NCI-H2107 (cell line): ENCODE data around the gene CCDC178.
"Not testable (repeated sequence)": the region's sequence is repeated elsewhere in the genome, so short reads cannot be mapped to it uniquely, and the experiment has no call there.

Source experiments
- DNase-seq: peaks from one replicate; lab custom pipeline; 2025; lab: John Stamatoyannopoulos, UW

Gene CCDC178

DNA sequence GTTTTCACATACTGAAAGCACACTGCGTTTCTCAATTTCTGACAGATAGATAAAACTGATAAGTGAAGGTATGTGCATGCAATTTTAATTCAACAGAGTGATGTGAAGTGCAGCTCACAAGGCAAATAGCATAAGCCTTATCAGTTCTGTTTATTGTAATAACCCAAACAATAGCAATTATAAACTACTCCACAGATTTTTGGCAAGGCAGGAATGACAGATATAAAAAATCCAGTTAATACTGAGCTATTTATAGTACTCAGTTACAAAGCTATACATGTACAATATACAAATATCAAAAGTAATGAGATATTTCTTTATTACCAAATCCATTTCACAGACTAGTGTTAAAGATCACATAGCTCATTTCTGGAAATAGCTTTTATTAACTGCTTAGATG, 456.8 kb downstream of the CCDC178 start:
- no peak for DNase-seq

DNA sequence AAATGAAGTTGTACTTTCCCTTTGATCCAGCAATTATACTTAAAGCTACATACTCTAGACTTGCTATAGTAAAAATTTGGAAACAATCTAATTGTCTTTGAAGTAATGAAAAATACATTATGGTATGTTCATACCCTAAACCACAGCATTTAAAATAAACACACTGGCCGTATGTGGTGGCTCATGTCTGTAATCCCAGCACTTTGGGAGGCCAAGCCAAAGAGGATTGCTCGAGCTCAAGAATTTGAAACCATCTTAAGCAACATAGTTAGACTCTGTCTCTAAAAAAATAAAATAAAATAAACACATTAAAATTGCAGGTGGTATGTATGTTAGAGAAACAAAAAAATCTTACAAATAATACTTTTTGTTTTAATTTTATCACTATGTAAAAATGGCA, 459.6 kb downstream of the CCDC178 start:
- no peak for DNase-seq

DNA sequence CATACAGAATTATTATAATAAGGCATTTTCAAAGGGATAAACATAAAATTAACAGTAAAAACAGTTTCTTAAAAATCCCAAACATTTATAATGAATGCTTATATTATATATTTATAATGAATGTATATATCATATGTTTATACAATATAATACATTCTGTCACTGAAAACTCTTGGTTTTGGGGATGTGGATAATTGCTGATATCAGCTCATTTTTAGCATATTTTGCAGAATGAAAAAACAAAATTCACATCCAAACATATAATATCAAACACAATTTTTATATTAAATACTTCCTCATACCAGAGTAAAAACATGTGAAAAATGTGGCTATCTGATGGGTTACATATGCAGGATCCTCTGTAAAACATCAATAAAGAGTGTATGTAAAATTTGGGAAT, 465.0 kb downstream of the CCDC178 start:
- no peak for DNase-seq

DNA sequence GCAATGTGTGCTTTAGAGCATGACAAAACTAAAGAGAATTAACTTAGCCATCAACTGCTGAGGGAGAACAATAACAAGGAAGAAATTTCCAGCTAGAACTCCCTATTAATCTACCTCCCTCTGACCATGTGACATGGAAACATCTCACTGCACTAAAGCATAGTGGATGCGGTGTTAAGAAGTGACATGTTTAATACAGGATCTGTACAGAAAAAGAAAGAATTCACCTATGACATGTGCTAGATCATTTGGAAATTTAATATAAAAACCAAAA, 465.4 kb downstream of the CCDC178 start:
- no peak for DNase-seq

DNA sequence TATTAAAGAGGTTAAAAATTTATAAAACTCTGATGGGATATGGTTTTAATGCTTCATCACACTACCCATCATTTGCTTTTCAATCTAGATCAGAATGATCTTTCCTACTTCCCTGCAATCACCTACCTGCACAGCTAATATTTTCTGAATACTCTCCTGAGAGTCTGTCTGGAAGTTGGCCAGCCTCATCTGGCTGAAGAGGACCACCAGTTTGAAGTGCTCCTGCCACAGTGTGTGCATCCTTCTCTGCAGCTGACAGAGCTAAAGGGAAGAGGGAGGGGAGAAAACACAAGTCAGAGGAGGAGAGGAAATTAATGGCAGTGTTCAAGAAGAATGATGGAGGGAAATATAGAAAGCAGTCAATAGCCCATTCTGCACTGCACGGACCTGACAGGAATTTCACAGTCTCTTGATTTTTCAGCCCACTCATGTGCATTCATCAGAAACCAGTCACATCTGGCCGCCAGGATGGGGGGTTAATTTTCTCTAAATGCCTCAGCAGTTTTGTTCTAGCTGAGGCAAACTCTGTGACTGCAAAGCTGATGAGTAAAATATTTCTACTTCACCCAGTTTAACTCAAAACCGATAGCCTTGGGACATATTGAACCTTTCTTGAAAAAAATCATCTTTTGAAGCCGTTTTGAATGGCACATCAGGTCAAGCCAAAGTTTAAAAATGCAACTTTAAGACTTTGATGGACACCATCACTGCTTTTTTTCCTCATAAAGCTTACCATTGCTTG, 465.9 kb downstream of the CCDC178 start:
- DNase-seq: no peak

DNA sequence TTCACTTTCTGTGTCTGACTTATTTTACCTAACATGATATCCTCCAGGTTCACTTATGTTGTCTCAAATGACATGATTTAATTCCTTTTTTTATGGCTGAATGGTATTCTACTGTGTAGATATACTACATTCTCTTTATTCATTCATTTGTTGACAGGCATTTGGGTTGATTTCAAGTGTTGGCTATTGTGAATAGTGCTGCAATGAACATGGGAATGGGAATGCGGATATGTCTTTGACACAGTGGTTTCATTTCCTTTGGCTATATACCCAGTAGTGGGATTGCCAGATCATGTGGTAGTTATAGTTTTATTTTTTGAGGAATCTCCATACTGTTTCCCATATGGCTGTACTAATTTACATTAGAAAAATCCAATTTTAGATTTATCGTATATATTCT, 472.3 kb downstream of the CCDC178 start:
- no peak for DNase-seq

DNA sequence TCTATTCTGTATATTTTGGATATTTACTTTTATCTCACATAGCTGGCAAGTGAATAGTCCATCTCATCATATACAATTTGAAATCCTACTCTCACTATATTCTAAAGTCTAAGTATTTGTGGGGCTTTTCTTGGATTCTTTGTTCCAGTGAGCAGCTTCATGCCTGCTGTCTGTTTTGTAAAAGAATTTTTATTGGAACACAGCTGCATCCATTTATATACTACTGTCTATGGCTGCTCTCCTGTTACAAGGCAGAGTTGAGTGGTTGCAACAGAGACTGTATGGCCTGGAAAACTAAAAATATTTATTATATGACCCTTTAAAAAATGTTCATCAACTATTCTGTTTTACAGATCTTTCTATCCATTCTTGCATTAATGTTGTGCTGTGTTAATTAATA, 474.4 kb downstream of the CCDC178 start:
- DNase-seq: no peak

DNA sequence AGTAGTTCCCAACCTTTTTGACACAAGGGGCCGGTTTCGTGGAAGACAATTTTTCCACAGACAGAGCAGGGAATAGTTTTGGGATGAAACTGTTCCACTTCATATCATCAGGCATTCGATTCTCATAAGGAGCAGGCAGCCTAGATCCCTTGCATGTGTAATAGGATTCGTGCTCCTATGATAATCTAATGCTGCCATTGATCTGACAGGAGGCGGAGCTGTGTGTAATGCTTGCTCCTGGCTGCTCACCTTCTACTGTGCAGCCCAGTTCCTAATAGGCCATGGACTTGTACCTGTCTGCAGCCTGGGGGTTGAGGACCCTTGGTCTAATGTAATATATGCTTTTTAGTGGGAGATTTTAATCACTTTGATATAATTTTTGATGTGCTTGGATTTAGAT, 479.0 kb downstream of the CCDC178 start:
- no peak for DNase-seq

DNA sequence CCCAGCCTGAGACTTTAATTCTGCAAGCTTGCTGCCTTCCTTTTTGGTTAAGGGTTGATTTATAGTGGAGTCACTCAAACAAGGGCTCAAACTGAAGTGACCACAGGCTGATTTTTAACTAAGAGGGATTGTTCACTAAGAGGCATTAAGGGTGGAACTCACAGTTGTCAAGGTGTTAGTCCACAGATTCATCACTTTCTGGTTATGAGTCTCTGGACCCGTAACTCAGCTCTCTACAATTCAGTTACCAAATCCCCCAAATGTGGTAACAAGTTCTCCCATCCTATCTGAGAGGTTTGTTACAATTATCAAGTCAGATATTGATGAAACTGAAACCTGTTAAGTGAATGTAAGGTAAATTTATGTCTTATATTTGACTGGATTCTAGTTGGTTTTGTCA, 481.8 kb downstream of the CCDC178 start:
- no peak for DNase-seq

DNA sequence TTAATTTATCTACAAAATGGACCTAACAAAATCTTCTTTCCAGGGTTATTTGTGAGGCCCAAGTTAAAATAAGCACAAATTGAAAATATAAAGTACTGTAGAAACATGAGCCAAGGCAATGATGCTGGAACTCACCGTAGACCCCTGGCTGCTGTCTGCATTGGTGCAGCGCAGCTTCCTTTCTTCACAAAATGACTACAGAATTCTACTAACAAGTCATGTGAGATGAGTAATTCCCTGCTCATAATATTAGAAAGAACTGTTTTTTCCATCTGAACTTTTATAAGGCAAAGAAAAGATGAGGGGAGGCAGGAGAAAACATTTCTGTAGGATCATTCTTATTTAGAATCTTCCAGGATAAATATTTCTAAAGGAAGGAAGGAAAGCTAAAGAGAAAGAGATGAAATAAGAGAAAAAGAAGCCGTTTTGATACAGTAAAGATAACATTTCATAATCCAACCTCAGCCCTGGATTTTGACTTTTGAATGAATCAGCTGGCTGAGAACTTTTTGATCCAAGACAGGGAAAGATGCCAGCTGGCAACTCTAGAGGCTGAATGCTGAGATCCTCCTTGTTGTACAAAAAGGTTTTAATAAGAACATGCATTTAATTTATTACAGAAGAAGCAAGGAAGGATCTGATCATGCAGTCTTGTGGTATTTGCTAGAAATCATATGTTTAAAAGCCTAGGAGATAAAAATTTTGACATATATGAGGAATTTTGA, 483.8 kb downstream of the CCDC178 start:
- DNase-seq: no peak

DNA sequence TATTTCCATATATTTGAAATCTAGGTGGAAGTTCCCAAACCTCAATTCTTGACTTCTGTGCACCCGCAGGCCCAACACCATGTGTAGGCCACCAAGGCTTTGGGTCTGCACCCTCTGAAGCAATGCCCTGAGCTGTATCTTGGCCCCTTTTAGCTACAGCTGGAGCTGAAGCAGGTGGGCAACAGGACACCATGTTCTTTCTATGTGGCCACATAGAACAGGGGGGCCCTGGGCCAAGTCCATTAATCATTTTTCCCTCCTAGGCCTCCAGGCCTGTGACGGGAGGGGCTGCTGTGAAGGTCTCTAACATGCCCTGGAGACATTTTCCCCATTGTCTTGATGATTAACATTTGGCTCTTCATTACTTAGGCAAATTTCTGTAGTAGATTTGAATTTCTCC, 488.2 kb downstream of the CCDC178 start:
- not testable (repeated sequence) for DNase-seq

DNA sequence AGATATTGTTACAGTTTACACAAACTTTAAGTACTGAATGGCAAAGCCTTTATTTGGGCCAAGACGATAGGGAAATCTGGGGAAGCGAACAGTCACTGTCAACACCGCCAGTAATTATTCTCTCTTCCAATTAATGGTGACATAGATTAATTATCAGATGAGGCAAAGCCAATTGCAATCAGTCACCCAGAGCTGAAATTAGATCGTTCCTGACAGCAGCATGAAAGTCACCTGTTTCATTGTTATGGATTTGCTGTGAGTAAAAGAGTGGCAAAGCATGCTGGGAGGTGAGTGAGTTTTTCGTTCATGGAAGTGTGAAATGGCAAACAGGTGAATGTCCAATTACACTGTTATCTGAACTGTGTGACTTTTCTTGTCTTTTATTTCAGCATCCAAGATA, 502.9 kb downstream of the CCDC178 start:
- no peak for DNase-seq

DNA sequence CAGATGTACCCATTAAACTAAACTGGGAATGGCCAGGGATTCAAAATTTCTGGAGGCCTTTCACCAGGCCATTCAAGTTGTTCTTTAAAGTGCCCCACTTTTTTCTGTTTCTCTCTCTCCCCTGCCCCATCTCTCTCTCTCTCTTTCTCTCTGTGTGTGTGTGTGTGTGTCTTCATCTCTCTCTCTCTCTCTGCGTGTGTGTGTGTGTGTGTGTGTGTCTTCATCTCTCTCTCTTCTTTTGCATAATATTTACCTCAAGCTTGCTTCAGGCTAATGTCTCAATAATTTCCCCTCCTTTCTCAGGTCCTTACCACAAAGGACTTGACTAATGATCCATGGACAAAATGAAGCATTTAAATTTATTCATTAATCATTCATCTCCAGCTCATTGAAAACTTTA, 503.5 kb downstream of the CCDC178 start:
- DNase-seq: no peak

DNA sequence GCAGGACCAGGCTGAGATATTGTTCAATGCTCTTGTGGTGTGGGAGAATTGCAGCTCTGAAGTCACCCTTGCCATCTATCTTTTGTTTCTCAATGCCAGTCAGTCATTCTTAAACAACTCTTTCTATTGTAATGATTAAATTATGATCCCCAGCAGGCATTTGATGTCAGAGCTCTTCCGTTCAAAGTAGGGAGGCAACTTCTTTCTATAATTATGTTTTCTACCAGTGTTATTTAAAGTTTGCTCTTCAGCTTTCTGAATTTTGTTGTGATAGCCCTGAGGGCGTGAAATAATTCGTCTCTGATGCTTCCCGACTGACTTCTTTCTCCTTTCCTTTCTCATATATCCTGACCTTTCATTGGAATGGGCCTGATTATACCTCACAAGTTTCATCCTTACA, 506.3 kb downstream of the CCDC178 start:
- DNase-seq: no peak

DNA sequence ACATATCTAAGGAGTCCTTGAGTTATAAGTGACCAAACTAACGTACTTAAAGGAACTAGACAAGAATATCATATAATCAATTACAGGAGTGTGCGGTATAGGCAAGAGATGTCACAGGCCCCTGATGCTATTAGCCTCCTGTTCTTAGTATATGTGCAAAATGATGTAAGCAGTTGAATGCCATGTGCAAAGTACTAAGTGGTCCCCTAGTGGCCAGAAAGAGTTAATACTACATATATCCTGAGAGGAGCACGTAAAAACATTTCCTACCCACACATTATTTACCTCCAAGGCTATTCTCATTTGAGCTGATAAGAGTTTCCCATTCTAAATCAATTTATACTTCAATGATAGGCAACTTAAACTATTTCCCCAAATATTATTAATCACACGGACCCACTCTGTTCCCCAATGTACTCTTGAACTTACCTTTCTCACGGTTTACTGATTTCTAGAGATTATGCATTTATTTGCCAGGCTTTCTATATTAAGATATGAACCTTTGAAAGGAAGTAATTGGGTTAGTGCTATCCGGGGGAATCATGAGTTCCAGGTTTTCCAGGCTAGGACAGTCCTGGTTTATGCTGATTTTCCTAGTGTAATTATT, 509.7 kb downstream of the CCDC178 start:
- DNase-seq: no peak

DNA sequence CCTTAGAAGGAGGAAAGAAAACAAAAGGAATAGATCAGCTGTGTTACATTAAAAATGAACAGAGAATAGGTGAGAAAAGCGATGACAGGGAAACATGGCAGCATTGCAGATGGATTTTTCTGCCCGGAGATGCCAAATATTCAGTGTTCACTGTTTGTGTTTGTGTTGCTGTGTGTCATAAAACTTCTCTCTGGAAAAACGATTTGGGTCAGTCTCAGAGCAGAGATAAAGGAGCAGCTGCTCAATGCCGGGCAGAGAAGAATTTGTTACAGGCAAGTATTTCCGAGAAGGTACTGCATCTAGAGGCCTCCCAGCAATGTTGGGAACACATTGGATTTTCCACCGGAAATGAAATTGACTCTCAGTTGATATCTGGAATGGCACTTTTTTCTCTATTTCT, 511.3 kb downstream of the CCDC178 start:
- no peak for DNase-seq

DNA sequence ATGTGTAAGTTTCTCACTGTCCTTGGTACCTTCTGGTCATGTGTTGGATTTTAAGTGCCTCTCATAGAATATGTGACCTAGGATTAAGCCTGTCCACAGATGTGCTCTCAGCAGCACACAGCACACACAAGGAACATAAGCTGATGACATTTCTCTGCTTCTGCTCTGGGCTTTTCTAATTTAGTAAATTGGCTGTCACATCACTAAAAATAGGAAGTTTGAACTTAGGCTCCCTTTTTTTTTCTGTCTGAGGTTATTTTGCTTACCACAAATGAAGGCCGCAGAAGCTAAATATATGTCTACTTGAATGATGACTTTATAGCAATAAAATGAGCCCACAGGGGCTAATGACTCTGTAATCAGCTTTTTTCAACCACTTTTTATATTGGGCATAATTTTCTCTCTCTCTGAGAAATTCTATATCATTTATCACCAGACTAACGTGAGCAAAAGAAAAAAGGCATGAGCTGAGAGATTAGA, 517.5 kb downstream of the CCDC178 start:
- DNase-seq: no peak

DNA sequence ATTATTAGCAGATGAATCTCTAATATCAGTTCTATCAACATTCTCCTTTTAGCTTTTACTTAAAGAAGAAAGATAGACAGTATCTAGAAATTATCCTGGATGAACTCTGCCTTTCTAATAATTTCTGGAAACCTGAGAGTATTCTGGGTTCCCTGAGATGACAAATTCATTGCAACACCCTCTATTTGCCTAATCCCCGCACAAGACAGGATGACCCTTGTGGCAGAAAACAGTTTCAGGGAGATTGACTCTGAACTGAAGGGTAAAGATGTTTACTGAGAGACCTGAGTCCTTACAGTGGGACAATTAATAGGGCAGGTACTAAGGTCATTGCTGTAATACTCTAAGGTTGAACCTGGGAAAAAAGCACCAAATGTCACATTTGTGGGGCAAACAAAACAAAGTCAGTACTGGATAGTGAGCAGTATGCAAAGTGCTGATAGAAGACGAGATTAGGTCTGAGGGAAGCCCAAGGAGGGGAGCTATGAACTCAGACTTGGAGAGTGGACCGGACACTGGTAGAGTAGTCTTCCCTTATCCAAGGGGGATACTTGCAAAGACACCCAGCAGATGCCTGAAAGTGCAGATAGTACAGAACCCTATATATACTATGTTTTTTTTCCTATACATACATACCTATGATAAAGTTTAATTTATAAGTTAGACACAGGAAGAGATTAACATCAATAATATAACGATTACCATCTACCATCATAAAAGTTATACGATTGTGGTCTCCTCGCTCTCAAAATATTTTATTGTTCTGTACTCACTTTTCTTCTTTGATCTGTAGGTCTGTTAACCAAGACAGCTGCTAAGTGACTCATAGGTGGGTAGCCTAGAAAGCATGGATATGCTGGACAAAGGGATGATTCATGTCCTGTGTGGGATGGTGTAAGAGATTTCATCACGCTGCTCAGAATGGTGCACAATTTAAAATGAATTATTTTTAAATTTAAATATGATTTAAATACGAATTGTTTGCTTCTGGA, 519.4 kb downstream of the CCDC178 start:
- no peak for DNase-seq

DNA sequence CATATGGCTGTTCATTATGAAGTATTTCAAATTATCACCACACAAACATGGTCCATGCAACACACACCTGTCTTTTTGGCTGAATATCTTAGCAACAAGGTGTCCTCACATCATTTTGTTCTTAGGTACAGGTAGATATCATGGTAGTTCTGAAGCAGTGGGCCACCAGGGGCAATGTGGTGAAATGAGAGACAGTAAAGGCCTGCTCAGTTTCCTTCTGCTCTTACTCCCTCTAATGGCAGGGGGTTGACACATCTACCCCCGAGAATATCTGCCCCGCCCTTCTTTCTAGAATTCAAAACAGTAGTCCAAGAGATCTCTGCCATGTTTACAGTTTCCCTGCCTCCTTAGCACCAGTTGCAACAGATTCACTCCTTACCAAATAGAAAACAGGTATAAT, 520.7 kb downstream of the CCDC178 start:
- no peak for DNase-seq

DNA sequence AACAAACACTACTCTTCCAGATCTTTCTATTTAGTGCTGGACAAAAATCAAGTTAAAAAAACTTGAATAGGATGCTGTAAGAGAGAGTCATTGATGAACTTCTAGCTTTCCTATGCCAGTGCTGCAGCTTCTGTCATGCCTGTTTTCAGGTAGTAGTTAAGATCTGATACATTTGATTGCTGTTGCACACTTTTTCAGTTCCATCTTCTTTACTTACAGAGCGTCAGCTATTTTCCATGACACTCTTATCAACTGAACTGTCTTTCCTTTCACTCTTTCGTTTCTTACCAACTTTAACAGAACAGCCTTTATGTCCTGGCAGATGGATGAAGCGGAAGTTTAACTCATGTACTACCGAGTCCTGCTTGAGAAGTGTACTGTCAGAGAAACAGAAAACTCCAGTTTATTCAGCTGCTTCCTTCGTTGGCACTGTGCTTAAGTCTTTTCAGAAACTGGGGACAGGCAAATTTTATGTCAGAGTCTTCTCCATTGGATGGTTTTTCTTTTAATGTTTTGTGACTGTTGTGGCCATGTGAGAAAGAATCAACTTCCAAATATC, 521.8 kb downstream of the CCDC178 start:
- DNase-seq: no peak

DNA sequence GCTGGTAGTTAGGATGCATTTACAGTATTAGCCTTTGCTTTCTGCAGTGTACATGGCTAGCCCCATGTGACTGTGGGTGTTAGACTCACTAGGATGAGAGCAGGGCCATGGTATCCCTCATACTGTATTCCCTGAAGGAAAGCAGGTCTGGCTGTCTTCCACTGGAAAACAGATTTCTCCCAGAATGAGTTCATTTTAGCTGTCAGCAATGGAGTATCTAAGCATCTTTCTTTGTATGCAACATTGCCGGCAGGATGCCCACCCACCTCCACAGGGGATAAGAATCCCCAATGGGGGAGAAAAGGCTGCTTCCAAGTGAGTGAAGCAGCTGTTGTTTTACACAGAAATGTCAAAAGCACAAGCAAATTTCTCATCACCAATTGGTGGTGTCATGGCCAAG, 525.0 kb downstream of the CCDC178 start:
- DNase-seq: no peak
